HepG2 (cell line): Measurements from ENCODE around the gene UBE2B.

Experiments used
- CCAR2 ChIP-seq: fragments of 200-400 bp; formaldehyde crosslinking; optimal IDR thresholded peaks from 2 replicates; pipeline ENCODE3; 2018; ENCODE audit warnings: low read depth, mild to moderate bottlenecking, low read length, moderate library complexity
- EP300 ChIP-seq, 3 experiments: sonication (generic) in 1 of 3; formaldehyde crosslinking in 1 of 3; IDR thresholded peaks; 2 replicates each; pipeline versions ENCODE4 v1.5.1 to v1.6.1; 2011 to 2020; ENCODE audit warnings: low read depth in 2 of 3, low read length in 2 of 3, borderline replicate concordance in 1 of 3, improper control_type of control experiment in 1 of 3, mild to moderate bottlenecking in 1 of 3, missing genetic modification reagents in 1 of 3, moderate library complexity in 1 of 3
- EZH2 ChIP-seq: conservative IDR thresholded peaks from 2 replicates; pipeline ENCODE4 v1.6.1; 2012; ENCODE audit warnings: mild to moderate bottlenecking, low read depth, low read length, moderate library complexity
- FOXO4 ChIP-seq: sonication (generic); formaldehyde crosslinking; conservative IDR thresholded peaks from 2 replicates; pipeline ENCODE4 v1.8.1; 2023; ENCODE audit warnings: missing genetic modification reagents
- MEF2D ChIP-seq: sonication (generic); formaldehyde crosslinking; IDR thresholded peaks from 2 replicates; pipeline ENCODE4 v1.5.1; 2020; ENCODE audit warnings: mild to moderate bottlenecking, missing genetic modification reagents
- SETDB1 ChIP-seq: sonication (generic); formaldehyde crosslinking; IDR thresholded peaks from 2 replicates; pipeline ENCODE4 v1.5.1; 2020; ENCODE audit warnings: missing genetic modification reagents, mild to moderate bottlenecking, borderline replicate concordance
- TAF1 ChIP-seq: sonication (generic); formaldehyde crosslinking; IDR thresholded peaks from 2 replicates; pipeline ENCODE4 v1.4.0; 2020; ENCODE audit warnings: missing genetic modification reagents
- ZNF709 ChIP-seq: sonication (generic); formaldehyde crosslinking; IDR thresholded peaks from 2 replicates; pipeline ENCODE4 v1.5.0; 2020; ENCODE audit warnings: mild to moderate bottlenecking, missing genetic modification reagents

GRCh38 chr5:134394932-134395331 is 23.6 kb downstream of the UBE2B start:
- TF ChIP-seq SETDB1 (no peak), CCAR2 (no peak), FOXO4 (CRISPR knock-in tag) (no peak), EP300 (IDR thresholded peaks at IDR 0.05; ENCODE audit: low read depth in 2 of 2, low read length in 2 of 2) (no peak), EP300 (CRISPR knock-in tag; IDR thresholded peaks at IDR 0.05; ENCODE audit: borderline replicate concordance) (no peak), ZNF709 (CRISPR knock-in tag) (no peak), MEF2D (CRISPR knock-in tag) (no peak), TAF1 (CRISPR knock-in tag) (no peak), EZH2 (no peak)
